VCaP (cell line): Measurements from ENCODE around the gene CCDC50.

ENCODE experiments used
- H3K27ac ChIP-seq: fragments of 450-650 bp; 2 replicates; pipeline ENCODE4 v1.5.1; 2017
- TF ChIP-seq, protein P1 (sequence below): fragments of 450-650 bp; conservative IDR thresholded peaks from 2 replicates; pipeline ENCODE4 v1.5.1; 2017; ENCODE audit warnings: mild to moderate bottlenecking, moderate library complexity

The CCDC50 gene

GRCh38 chr3:191331388-191331787, 2.2 kb downstream of the CCDC50 start:
- no peak overlapping the region; the same call in 1 of the 2 replicates for H3K27ac ChIP-seq
- TF ChIP-seq, protein P1, sequence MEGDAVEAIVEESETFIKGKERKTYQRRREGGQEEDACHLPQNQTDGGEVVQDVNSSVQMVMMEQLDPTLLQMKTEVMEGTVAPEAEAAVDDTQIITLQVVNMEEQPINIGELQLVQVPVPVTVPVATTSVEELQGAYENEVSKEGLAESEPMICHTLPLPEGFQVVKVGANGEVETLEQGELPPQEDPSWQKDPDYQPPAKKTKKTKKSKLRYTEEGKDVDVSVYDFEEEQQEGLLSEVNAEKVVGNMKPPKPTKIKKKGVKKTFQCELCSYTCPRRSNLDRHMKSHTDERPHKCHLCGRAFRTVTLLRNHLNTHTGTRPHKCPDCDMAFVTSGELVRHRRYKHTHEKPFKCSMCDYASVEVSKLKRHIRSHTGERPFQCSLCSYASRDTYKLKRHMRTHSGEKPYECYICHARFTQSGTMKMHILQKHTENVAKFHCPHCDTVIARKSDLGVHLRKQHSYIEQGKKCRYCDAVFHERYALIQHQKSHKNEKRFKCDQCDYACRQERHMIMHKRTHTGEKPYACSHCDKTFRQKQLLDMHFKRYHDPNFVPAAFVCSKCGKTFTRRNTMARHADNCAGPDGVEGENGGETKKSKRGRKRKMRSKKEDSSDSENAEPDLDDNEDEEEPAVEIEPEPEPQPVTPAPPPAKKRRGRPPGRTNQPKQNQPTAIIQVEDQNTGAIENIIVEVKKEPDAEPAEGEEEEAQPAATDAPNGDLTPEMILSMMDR: no peak

DNA sequence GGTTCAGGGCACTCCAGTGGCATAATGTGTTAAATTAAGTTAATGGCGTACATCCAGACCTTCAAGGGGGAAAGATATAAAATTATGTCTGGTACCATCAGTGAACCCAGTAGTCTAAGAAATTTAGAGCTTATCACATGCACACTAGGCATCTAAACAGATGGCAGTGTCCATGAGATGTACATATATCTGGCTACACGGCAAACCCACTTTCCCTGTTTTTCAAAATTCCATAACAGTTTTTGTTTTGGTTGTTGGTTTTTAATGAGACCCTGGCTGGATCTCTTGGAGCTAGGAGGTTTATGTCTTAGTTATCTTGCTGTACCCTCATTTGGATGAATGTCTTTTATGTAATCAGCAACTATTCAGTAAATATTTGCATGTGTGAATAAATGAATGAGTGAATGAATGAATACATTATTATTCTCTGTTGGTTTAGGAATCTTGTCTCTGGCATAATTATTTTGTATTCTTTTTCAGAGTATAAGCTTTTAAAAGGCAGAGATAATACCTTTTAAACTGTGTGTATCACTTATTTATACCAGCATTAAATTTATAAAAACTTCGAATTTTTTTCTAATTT, 4.2 kb downstream of the CCDC50 start:
- H3K27ac ChIP-seq: no peak overlapping the region
- TF ChIP-seq, protein P1: no peak

GRCh38 chr3:191334346-191334893, 5.2 kb downstream of the CCDC50 start:
- TF ChIP-seq, protein P1: no peak
- H3K27ac ChIP-seq: no peak overlapping the region

- TF ChIP-seq, protein P1: no peak
- no peak overlapping the region for H3K27ac ChIP-seq
Observed at GRCh38 chr3:191336833-191337232, 7.6 kb downstream of the CCDC50 start.

DNA sequence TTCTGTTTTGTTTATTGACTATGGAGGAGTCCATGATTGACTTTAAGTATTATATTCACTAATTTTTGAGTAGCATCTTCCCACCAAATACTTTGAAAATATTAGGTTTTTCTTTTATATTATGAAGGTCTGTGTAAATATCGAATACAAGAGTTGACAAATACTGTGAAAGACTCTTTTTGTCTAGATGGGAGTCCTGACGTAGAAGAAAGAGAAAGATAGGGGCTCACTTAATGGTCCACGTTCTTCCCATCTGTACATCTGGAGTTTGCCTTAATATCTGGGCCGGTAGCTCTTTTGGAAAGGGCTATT, 8.9 kb downstream of the CCDC50 start:
- no peak overlapping the region for H3K27ac ChIP-seq
- TF ChIP-seq, protein P1: no peak

- H3K27ac ChIP-seq: no peak overlapping the region
- TF ChIP-seq, protein P1: no peak
Observed at GRCh38 chr3:191339316-191339917, 10.2 kb downstream of the CCDC50 start.

DNA sequence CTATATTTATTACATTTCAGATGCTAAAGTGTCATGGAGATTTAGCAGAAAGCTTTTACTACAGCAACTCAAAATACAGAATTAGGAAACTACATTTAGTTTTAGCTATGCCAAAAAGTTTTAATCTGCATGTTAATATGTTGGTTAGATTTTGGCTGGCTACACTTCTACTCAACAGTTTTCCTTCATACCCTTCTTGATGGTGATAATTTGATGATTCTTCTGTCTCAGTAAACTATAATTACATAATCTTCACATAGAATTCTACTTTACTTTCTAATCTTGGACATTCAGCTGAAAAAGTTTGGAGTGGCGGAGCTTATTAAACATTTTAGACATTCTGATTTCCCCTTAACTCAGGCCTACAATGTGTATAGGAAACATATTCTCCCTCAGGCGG, 11.2 kb downstream of the CCDC50 start:
- H3K27ac ChIP-seq: no peak overlapping the region
- TF ChIP-seq, protein P1: no peak
